Neural progenitor cell (in vitro differentiated cells): ENCODE measurements around the gene MAB21L1. TPM values are rescaled to one million over a fixed set of nuclear protein-coding genes. Genes with fewer than 3 reads are reported as not detected.

ENCODE experiments used
- DNase-seq: peaks from one replicate; pipeline ENCODE4 v3.0.0-alpha.2; 2016; ENCODE audit warnings: low spot score
- H2AFZ ChIP-seq: fragments of 200-600 bp; sonication (generic); replicated peaks from 2 replicates; pipeline ENCODE4 v1.6.1; 2016; ENCODE audit warnings: antibody characterized with exemption
- H3F3A ChIP-seq: fragments of 200-600 bp; sonication (generic); 2 replicates; pipeline ENCODE4 v1.6.1; 2016; ENCODE audit warnings: antibody characterized with exemption, low read depth
- H3K27ac ChIP-seq: fragments of 200-600 bp; sonication (generic); 2 replicates; pipeline ENCODE4 v1.5.1; 2016; ENCODE audit warnings: mild to moderate bottlenecking
- H3K27me3 ChIP-seq: fragments of 200-600 bp; sonication (generic); 2 replicates; pipeline ENCODE4 v1.6.1; 2016; ENCODE audit warnings: mild to moderate bottlenecking, moderate library complexity
- H3K36me3 ChIP-seq: fragments of 200-600 bp; sonication (generic); 2 replicates; pipeline ENCODE4 v1.5.1; 2016
- H3K4me1 ChIP-seq: fragments of 200-600 bp; sonication (generic); 2 replicates; pipeline ENCODE4 v1.6.1; 2016; ENCODE audit warnings: mixed run types
- H3K4me2 ChIP-seq: fragments of 200-600 bp; sonication (generic); 2 replicates; pipeline ENCODE4 v1.6.1; 2016
- H3K4me3 ChIP-seq: fragments of 200-600 bp; sonication (generic); 2 replicates; pipeline ENCODE4 v1.5.1; 2016
- H3K79me2 ChIP-seq: fragments of 200-600 bp; sonication (generic); 2 replicates; pipeline ENCODE4 v1.6.1; 2016; ENCODE audit warnings: low read depth
- H3K9ac ChIP-seq: fragments of 200-600 bp; sonication (generic); 2 replicates; pipeline ENCODE4 v1.6.1; 2016
- H3K9me3 ChIP-seq: fragments of 200-600 bp; sonication (generic); 2 replicates; pipeline ENCODE4 v1.5.1; 2016; ENCODE audit warnings: low read depth
- H4K20me1 ChIP-seq: fragments of 200-600 bp; sonication (generic); 2 replicates; pipeline ENCODE4 v1.6.1; 2016; ENCODE audit warnings: low read depth
- H3K27ac Mint-ChIP-seq: 3 replicates; pipeline ENCODE4 v1.8.0; 2021; ENCODE audit warnings: mixed read lengths
- H3K27me3 Mint-ChIP-seq: 2 replicates; pipeline ENCODE4 v1.8.0; 2022; ENCODE audit warnings: low read depth, mild to moderate bottlenecking, inconsistent platforms, moderate library complexity, mixed read lengths; ENCODE audit not compliant: insufficient read depth
- H3K36me3 Mint-ChIP-seq: 3 replicates; pipeline ENCODE4 v1.8.0; 2021; ENCODE audit warnings: mixed read lengths
- H3K4me1 Mint-ChIP-seq: 3 replicates; pipeline ENCODE4 v1.8.0; 2021; ENCODE audit warnings: mixed read lengths
- H3K4me3 Mint-ChIP-seq: 3 replicates; pipeline ENCODE4 v1.8.0; 2021; ENCODE audit warnings: mild to moderate bottlenecking, moderate library complexity, mixed read lengths
- H3K9me3 Mint-ChIP-seq: 3 replicates; pipeline ENCODE4 v1.8.0; 2020; ENCODE audit warnings: mixed read lengths
- CTCF ChIP-seq: fragments of 200-600 bp; sonication (generic); IDR thresholded peaks from 2 replicates; pipeline ENCODE4 v1.5.1; 2017; ENCODE audit warnings: antibody characterized with exemption, mild to moderate bottlenecking
- EZH2 ChIP-seq: fragments of 200-600 bp; sonication (generic); IDR thresholded peaks from 2 replicates; pipeline ENCODE4 v1.6.1; 2017; ENCODE audit warnings: antibody characterized with exemption, mild to moderate bottlenecking, moderate library complexity
- EZH2phosphoT487 ChIP-seq: fragments of 200-600 bp; sonication (generic); IDR thresholded peaks from 2 replicates; pipeline ENCODE4 v1.6.1; 2017; ENCODE audit warnings: antibody characterized with exemption
- total RNA-seq: library from RNA; depleted of rRNA; stranded (reverse); fragments of >200 nt; gene quantifications from 2 replicates; pipeline ENCODE4 v1.2.3, GENCODE V29; 2015; ENCODE audit warnings: low replicate concordance

The MAB21L1 gene
- total RNA-seq, 1 donor from 2014 or later, result not detected

- no peak overlapping the region for H3K4me2 ChIP-seq
- peaks cover 4% of the 10 kb centered on the region for H3F3A ChIP-seq
- no peaks in the 10 kb centered on the region for H3K4me1 Mint-ChIP-seq
- H4K20me1 ChIP-seq, result no peaks in the 10 kb centered on the region
- peaks cover 24% of the 10 kb centered on the region for H3K4me1 ChIP-seq
- no peak overlapping the region for H3K4me3 Mint-ChIP-seq
- no peaks in the 10 kb centered on the region for H3K9me3 Mint-ChIP-seq
- no peaks in the 10 kb centered on the region for H3K36me3 Mint-ChIP-seq
- no peaks in the 10 kb centered on the region for H3K27me3 Mint-ChIP-seq
- H3K36me3 ChIP-seq, result no peaks in the 10 kb centered on the region
- no peak overlapping the region for H2AFZ ChIP-seq
- TF ChIP-seq EZH2 (no peak), EZH2phosphoT487 (no peak), CTCF (no peak)
- no peak overlapping the region for H3K9ac ChIP-seq
- no peaks in the 10 kb centered on the region for H3K27me3 ChIP-seq
- no peak overlapping the region for H3K27ac ChIP-seq
- DNase-seq, result no peak
- H3K4me3 ChIP-seq, result no peak overlapping the region
- no peak overlapping the region for H3K27ac Mint-ChIP-seq
- no peaks in the 10 kb centered on the region for H3K79me2 ChIP-seq
- H3K9me3 ChIP-seq, result no peaks in the 10 kb centered on the region
These were observed 38.5 kb upstream of the MAB21L1 start for GRCh38 chr13:35514801-35515502.

GRCh38 chr13:35514061-35514477 is 37.6 kb upstream of the MAB21L1 start:
- H2AFZ ChIP-seq, result no peak overlapping the region
- Mint-ChIP-seq H3K4me1 (no peaks in the 10 kb centered on the region), H3K9me3 (no peaks in the 10 kb centered on the region), H3K27ac (no peak overlapping the region), H3K27me3 (no peaks in the 10 kb centered on the region), H3K36me3 (no peaks in the 10 kb centered on the region), H3K4me3 (no peak overlapping the region)
- H3K4me3 ChIP-seq, result no peak overlapping the region
- DNase-seq, result peak; percentile 8
- H3K79me2 ChIP-seq, result no peaks in the 10 kb centered on the region
- H4K20me1 ChIP-seq, result no peaks in the 10 kb centered on the region
- H3F3A ChIP-seq, result peaks cover 4% of the 10 kb centered on the region
- no peaks in the 10 kb centered on the region for H3K36me3 ChIP-seq
- H3K9me3 ChIP-seq, result no peaks in the 10 kb centered on the region
- no peaks in the 10 kb centered on the region for H3K27me3 ChIP-seq
- H3K4me1 ChIP-seq, result peaks cover 24% of the 10 kb centered on the region
- H3K4me2 ChIP-seq, result no peak overlapping the region
- no peak overlapping the region for H3K9ac ChIP-seq
- H3K27ac ChIP-seq, result no peak overlapping the region
- TF ChIP-seq EZH2phosphoT487, result no peak
- no peak for TF ChIP-seq CTCF
- no peak for TF ChIP-seq EZH2

GRCh38 chr13:35512271-35512920 is 35.9 kb upstream of the MAB21L1 start:
- no peak for DNase-seq
- Histone ChIP-seq H3K36me3 (no peaks in the 10 kb centered on the region), H3K4me2 (peak overlapping the region; percentile 19), H3K27ac (peak overlapping the region; percentile 70), H4K20me1 (no peaks in the 10 kb centered on the region), H3K9me3 (no peaks in the 10 kb centered on the region), H3K27me3 (no peaks in the 10 kb centered on the region), H3K79me2 (no peaks in the 10 kb centered on the region), H3F3A (peaks cover 4% of the 10 kb centered on the region), H3K4me3 (no peak overlapping the region), H3K4me1 (peaks cover 24% of the 10 kb centered on the region), H2AFZ (no peak overlapping the region), H3K9ac (no peak overlapping the region)
- H3K4me1 Mint-ChIP-seq, result no peaks in the 10 kb centered on the region
- no peaks in the 10 kb centered on the region for H3K36me3 Mint-ChIP-seq
- H3K27me3 Mint-ChIP-seq, result no peaks in the 10 kb centered on the region
- no peak overlapping the region for H3K27ac Mint-ChIP-seq
- TF ChIP-seq EZH2phosphoT487 (no peak), EZH2 (no peak), CTCF (no peak)
- H3K9me3 Mint-ChIP-seq, result no peaks in the 10 kb centered on the region
- no peak overlapping the region for H3K4me3 Mint-ChIP-seq
